DMS 273 treated with DMSO at 0.1 percent for 48 hours (cell line): ENCODE data around the gene SAMD4B.
"Not testable (repeated sequence)": the region's sequence is repeated elsewhere in the genome, so short reads cannot be mapped to it uniquely, and the experiment has no call there.

Source experiments
- DNase-seq: peaks from one replicate; lab custom pipeline; 2025; lab: John Stamatoyannopoulos, UW

Gene SAMD4B

DNA sequence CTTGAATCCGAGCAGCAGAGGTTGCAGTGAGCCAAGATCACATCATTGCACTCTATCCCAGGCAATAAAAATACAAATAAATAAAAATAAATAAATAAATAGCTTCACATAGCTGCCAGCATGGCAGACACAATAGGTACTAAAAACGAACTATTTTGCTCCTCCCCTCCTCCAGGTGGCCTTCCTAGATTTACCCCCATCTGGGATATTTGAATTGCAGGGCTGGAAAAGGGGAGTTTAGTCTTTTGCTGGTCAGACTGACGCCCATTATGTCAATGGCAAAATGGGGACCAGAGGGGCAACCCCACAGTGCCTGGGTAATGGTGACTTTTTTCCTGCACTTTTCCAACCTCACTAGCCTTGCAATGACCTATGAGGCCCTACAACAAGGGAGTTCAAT lies 5.7 kb upstream of the SAMD4B start:
- no peak for DNase-seq

GRCh38 chr19:39339674-39340073 lies 2.5 kb upstream of the SAMD4B start:
- no peak for DNase-seq

DNA sequence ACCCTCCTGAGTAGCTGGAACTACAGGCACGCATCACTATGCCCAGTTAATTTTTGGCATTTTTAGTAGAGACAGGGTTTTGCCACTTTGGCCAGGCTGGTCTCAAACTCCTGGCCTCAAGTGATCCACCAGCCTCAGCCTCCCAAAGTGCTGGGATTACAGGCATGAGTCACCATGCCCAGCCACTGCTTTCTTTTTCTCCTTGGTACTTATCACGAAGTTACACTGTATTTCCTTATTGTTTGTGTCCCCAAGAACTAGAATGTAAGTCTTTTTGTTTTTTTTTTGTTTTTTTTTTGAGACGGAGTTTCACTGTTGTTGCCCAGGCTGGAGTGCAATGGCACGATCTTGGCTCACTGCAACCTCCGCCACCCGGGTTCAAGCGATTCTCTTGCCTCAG lies 2.1 kb upstream of the SAMD4B start:
- not testable (repeated sequence) for DNase-seq

DNA sequence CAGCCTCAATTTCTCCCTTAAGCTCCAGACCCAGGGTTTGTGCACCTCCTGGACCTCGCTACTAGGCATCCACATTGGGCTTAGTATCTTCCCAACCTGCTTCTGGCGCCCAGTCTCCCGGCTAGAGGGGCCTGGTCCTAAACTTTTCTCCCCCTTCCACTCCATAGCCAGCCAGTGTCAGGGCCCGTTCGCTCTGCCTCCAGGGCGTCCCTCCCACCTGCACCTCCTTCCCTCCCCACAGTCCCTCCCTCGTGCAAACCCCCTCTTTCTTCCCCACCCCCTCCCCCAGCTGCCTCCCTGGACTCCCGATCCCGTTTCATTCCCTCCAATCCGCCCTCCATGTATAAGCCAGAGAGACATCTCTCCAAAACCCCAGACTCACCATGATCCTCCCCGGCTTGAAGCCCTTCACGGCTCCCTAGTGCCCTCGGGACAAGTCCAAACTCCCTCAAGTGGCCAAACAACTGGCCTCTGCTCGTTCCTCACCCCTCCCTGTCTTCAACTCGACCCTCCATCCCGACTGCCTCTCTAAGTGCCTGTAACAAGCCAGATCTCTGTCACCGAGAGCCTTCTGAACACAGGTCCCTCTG lies 997 bp upstream of the SAMD4B start:
- no peak for DNase-seq

DNA sequence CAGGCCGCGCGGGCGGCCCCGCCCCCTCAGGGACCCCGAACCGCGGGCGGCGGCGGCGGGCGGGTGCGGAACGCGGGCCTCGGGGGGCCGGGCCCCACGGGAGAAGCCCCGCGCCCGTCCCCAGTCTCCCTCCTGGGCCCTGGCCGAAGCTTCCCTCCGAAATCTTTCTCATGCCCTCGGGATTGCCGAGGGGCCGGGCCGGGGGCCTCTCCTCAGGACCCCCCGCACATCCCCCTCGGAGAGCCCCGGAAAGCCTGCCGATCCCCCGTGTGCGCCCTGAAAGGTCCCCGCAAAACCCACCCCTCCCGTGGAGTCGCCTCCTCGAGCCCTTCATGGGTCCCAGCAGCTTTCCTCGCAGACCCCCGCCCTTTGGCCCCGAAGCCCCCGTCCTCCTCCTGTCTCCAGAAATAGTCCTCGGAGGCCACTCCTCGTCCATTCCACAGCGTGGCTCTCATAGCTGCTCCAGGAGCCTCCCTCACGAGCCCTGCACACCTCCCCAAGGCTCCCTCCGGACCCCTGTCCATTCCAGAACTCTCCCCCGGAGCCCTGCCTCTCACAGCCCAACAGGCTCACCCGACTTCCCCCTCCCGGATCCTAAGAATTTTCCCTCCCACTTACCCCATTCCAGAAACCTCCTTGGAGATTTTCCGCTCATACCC lies 555 bp downstream of the SAMD4B start:
- no peak for DNase-seq

DNA sequence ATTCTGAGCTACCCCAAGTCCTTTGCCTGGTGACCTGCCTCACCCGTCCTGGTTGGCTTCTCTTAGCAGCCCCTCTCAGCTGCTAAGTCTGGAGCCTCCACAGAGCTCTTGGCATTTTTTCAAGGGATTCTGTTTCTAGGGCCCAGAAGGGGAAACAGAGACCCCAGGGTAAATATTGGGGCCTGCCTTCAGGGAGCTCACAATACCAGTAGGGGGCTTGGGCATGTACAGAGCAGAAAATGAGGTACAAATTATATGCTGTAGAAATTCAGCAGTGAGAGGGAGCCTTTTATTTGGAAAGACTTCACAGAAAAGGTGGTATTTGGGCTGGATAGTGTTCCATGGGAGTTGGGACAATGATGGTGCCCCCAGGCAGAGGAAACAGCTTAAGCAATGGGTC lies 3.7 kb downstream of the SAMD4B start:
- DNase-seq = no peak

DNA sequence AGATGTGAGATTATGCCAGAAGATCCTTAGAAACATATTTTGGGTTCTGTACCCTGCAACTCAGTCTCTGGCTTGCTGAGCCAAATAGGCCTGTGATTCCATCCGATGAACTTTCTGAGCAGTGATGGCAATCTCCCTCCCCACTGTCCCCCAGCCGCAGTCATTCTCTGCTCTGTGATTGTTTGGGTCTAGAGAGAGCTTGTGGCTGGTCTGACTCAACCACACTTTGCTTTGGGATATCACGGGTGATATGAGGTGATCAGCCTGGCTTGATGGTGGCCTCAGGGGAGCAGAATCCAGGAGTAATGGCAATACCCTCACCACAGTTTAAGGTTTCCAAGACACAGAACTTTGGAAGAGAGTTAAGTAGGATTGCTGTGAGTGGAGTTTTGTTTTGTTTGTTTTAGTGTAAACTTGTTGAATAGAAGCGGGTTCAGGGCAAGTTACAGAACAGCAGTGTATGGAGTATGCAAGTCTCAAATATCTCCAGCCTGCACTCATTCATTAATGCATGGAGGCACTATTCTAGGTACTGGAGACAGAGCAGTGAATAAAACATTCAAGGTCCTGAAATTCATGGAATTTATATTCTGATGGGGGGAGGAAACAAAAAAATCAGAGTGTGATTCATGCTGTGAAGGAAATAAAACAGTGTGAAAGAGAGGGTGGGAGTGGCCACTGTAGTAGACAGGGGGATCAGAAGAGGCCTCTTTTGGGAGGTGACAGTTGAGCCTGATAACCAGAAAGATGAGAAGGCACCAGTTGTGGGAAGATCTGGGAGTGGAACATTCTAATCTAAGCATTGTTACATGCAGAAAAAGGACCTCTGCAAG lies 5.3 kb downstream of the SAMD4B start:
- DNase-seq = no peak

DNA sequence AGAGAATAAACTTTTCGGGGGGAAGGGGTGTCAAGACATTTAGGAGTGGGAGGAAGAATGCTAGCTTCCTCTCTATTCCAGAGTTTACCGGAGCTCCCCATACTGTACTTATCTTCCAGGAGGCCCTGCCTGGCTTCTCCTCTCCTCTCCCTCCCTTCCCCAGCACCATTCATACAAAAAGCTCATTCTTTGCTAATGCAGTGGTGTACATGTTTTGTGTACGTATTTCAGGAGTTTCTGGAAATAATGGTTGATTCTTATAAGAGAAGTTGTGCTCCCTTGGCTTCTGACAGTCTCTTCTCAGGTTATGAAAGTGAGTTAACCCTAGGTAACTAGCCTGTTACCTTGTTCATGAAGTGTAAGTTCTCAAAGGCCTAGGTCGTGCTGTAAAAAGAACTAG lies 7.1 kb downstream of the SAMD4B start:
- DNase-seq = no peak

DNA sequence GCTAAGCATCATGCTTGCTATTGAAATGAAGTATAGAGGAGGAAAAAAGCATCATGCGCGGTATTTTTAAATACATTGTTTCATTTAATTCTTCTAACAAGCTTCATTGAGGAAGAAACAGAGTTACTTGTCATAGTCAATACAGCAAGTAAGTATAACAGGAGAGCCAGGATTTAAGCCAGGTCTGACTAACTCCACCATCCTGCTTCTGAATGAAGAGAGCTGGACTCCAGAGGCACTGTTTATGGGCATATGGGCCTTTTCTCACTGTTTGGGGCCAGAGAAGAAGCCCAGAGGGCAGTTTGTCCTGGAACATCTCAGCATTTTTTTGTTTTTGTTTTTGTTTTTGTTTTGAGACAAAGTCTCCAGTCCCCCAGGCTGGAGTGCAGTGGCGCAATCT lies 7.9 kb downstream of the SAMD4B start:
- no peak for DNase-seq

GRCh38 chr19:39351537-39352064 lies 9.4 kb downstream of the SAMD4B start:
- no peak for DNase-seq

DNA sequence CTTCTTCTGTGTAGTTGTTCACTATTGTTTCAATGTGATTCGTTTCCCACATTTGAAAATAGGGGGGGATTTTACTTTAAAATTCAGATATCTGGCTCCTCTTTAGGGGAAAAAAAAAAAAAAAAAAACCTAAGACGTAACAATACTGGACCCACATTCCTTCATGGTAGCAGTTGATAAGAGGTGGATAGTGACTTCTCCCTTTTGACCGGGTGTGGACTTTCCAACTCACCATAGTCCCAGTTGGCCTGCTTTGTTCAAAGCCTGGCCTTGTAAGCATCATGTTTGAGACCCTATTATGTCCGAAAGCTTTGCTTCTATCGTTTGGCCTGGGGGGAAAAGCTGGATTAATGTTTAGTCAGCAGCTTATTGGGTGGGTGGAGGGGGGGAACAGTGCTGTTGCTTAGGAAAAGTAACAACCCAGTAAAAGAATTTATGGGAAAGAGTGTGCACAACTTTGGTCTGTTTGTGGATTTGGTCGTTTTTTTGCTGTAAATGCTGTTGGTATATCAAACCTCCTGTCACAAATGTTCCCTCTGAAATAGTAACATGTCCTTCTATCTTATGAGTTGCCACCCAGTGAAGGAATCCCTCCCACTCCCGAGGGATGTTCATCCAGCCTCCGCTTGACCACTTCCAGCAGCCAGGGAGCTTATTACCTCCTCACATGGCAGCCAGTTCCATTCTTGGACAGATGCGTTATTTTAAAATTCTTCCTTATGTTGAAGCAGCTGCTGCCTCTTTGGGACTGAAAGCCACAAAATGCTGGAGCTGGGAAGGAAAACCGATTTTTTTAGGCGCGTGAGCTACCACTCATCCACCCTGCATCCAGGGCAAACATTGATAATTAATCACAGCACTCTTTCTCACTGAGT lies 10.4 kb downstream of the SAMD4B start:
- DNase-seq = no peak

DNA sequence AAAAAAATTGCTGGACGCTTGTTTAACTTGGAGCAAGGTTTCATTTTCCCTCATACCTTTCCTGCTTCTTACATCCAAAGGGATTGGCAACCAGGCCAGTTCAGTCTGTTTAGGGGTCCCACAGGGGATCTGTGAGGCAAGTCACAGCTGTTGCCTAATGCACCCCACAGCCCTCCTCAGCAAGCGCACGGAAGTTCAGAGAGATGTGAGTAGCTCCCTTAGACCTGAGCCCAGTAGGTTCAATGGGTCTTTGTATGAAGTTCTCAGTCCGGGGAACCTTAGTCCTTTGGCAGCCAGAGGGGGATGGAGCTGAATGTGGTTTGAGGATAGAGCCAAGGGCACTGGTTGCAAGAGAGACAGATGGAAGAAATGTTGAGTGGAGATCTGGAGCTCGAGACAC lies 13.0 kb downstream of the SAMD4B start:
- DNase-seq = no peak

DNA sequence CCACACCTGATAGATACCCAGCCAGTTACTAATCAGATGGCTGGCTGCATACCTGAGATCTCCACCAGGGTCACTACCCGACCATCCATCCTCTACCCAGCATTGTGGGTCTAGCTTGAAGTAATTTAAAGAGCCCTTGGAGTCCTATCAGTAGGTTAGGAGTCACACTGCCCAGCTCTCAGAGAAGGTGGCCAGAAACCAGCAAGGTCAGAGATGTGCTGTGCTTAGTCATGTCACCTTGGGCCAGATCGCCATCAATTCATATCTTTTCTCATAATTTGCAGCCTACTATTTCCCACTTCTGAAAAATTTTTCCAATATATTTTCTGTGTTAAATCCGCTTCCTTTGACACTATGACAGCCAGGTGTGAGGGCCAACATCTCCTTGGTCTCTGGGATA lies 13.9 kb downstream of the SAMD4B start:
- no peak for DNase-seq

DNA sequence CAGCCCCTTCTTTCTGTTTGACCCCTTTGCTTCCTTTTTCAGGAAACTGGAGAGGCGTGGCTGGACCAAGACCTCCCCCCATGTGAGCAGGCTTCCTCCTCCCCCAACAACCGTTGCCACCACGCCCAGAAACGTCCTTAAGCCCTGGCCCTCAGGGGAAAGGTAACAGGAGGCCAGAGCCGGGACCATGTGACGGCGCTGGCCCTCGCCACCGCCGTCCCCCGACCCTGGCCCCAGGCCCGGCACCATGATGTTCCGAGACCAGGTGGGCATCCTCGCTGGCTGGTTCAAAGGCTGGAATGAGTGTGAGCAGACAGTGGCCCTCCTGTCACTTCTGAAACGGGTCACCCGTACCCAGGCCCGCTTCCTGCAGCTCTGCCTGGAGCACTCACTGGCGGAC lies 14.4 kb downstream of the SAMD4B start:
- no peak for DNase-seq

GRCh38 chr19:39359026-39359425 lies 16.8 kb downstream of the SAMD4B start:
- no peak for DNase-seq

DNA sequence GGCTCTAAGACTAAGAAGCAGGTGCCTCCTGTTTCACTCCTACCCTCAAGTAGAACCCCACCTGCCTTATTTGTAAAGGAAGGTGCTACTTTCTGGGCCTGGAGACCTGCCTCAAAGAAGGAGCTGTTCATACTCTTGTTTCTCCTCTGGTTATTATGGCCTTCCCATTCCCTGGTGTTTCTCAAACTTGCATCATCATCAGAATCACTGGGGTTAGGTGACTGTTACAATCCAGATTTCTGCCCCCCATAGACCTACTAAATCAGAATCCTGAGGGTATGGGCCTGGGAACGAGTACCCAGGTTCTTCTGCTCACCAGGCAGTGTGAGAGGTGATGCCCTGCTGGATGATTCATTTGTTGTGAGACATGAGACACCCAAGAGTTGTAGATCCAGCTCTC lies 18.4 kb downstream of the SAMD4B start:
- DNase-seq = no peak

DNA sequence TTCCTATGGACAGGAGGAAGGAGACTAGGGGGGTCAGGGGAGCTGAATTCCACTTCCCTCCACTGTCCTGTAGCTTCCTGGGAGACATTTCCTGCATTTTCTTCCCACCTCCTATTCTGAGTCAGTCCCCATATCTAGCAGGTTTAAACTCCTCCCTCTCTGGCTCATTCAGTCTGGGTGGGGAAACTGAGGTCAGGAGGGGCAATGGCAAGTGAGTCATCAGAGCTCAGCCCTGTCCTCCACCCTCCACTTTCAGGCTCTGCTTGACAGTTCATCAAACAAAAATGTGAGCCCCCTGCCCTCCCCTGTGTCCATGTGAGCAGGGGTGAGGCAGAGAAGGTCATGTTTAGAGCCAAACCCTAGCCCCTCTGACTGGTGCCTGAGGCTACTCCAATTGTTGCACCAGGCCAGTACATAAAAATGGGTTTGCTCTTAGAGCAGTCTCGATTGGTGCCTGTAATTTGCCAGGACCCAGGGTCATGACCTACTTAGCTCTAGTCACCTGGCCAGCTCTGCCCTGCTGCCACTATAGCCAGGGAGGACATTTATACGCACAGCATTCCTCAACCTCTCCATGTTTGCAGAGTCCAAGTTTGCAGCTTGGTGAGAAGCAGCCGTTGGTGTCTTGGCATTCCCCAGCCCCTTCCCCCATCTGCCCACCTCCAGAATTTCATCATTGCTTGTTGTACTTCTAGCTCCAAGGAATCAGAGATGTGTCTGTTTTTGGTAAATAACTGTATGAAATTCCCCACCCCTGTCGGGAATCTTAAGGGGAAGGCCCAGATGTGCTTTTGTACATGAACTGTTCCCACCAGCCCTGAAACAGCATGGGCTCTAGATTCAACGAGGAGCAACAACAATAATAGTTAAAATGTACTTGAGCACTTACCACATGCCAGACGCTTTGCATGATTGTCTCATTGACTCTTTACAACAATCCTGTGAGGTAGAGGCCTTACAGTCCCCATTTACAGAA lies 20.7 kb downstream of the SAMD4B start:
- DNase-seq = no peak

DNA sequence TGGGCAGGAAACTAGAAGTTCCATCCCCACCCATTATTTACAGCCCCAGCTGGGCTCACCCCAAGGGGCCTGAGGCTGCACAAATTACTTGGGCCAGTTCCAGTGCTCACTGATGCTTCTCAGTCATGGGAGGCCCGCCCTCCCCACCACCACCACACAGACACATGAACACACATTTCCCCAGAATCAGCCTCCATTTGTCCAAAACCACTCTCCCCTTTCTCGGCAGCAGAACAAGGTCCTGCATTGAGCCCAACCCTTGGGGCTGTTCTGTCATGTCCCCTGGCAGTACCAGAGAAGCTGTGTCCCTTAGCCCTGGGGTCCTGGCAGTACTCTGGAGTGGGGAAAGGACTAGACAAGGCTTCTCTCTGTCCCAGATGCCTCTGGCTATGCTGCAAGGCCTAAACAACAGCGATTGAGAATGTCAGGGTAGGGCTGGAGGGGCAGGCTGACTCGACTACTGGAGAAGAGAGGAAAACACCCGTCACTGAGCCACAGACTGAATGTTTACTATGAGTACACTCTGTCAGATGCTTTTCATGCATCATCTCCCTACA lies 21.8 kb downstream of the SAMD4B start:
- no peak for DNase-seq

- no peak for DNase-seq
Observed at GRCh38 chr19:39365531-39365930, 23.3 kb downstream of the SAMD4B start.

DNA sequence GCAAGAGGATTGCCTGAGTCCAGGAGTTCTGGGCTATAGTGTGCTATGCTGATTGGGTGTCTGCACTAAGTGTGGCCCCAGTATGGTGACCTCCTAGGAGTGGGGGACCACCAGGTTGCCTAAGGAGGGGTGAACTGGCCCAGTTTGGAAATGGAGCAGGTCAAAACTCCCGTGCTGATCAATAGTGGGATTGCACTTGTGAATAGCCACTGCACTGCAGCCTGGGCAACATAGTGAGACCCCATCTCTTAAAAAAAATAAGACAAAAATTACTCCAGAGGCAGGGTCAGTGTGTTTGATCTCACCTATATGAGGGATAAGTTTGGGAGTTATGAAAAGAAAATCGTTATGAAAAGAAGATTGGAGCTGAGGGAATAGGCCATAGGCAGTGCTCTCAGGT lies 27.0 kb downstream of the SAMD4B start:
- no peak for DNase-seq

DNA sequence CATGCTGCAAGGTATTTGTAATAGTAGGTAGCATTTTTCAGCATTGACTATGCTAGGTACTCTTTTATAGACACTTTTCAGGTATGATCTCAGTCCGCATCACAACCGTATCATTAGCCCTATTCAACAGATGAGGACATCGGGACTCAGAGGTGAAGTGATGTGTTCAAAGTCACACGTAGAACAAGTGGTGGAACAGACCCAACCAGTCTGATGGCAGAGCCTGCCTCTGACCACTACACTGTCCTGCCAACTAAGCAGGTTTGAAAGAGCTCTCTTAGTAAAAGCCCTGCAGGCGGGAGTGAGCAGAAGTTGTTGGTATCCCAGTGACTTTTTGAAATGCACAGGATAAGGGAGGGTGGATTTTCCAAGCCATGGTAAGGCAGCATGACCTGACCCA lies 28.5 kb downstream of the SAMD4B start:
- no peak for DNase-seq
